Stimulated activated memory B cell treated with anti-CD40 and anti-IgM and Interleukin-4, amounts not matched to agents 10 μg/mL and 1 μg/mL and 100 μg/mL, for 72 hours (primary cell): ENCODE measurements around the gene GRIK4.
"Not testable (repeated sequence)": the region's sequence is repeated elsewhere in the genome, so short reads cannot be mapped to it uniquely, and the experiment has no call there.

Source experiments
- ATAC-seq: fragments of 150-1000 bp; cut with Tn5 transposase; 2 replicates; pipeline ENCODE4 v1.10.0; 2021
- H3K27ac Mint-ChIP-seq: one replicate; pipeline ENCODE4 v1.8.0; 2022; ENCODE audit warnings: mild to moderate bottlenecking, mixed read lengths
- H3K27me3 Mint-ChIP-seq: one replicate; pipeline ENCODE4 v1.8.0; 2022; ENCODE audit warnings: mixed read lengths
- H3K36me3 Mint-ChIP-seq: one replicate; pipeline ENCODE4 v1.8.0; 2022; ENCODE audit warnings: mixed read lengths
- H3K4me1 Mint-ChIP-seq: one replicate; pipeline ENCODE4 v1.8.0; 2022; ENCODE audit warnings: mixed read lengths
- H3K4me3 Mint-ChIP-seq: one replicate; pipeline ENCODE4 v1.8.0; 2022; ENCODE audit warnings: mild to moderate bottlenecking, moderate library complexity, mixed read lengths
- H3K9me3 Mint-ChIP-seq: one replicate; pipeline ENCODE4 v1.8.0; 2022; ENCODE audit warnings: mixed read lengths

The GRIK4 gene

GRCh38 chr11:120752668-120753067 is 241.1 kb downstream of the GRIK4 start:
- Mint-ChIP-seq H3K27ac (no peak overlapping the region), H3K4me1 (peaks cover 5% of the 10 kb centered on the region)

DNA sequence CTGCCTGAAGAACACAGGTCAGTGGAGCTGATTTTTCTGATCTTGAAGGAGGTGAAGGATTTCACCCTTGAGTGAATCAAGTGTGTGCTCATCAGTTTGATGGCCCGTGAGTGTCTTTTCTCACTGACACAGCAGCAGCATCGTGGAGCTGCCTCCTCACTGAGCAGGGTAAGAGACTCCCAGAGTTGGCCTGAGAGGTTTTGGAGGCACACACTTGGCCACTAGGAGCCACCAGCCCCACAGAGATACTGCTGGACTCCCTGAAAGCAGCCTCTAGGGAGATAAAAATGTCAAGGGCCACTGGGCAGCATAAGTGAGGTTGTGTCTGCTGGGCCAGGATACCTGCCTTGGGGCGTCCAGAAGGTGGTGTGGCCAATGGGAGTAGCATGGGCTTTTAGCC is 245.4 kb downstream of the GRIK4 start:
- H3K4me1 Mint-ChIP-seq = no peaks in the 10 kb centered on the region
- no peak for ATAC-seq
- no peak overlapping the region for H3K27ac Mint-ChIP-seq
- no peak overlapping the region for H3K4me3 Mint-ChIP-seq
- H3K36me3 Mint-ChIP-seq = no peaks in the 10 kb centered on the region
- H3K27me3 Mint-ChIP-seq = no peaks in the 10 kb centered on the region
- no peaks in the 10 kb centered on the region for H3K9me3 Mint-ChIP-seq

More at GRCh38 chr11:120752668-120753067, 241.1 kb downstream of the GRIK4 start:
- peaks cover 27% of the 10 kb centered on the region for H3K27me3 Mint-ChIP-seq
- H3K36me3 Mint-ChIP-seq = no peaks in the 10 kb centered on the region
- H3K9me3 Mint-ChIP-seq = no peaks in the 10 kb centered on the region
- H3K4me3 Mint-ChIP-seq = no peak overlapping the region
- peak; percentile 25 for ATAC-seq

GRCh38 chr11:120759046-120759445 is 247.5 kb downstream of the GRIK4 start:
- no peaks in the 10 kb centered on the region for H3K4me1 Mint-ChIP-seq
- ATAC-seq = no peak
- H3K4me3 Mint-ChIP-seq = no peak overlapping the region
- H3K36me3 Mint-ChIP-seq = no peaks in the 10 kb centered on the region
- H3K9me3 Mint-ChIP-seq = no peaks in the 10 kb centered on the region
- no peak overlapping the region for H3K27ac Mint-ChIP-seq
- H3K27me3 Mint-ChIP-seq = peaks cover 16% of the 10 kb centered on the region

DNA sequence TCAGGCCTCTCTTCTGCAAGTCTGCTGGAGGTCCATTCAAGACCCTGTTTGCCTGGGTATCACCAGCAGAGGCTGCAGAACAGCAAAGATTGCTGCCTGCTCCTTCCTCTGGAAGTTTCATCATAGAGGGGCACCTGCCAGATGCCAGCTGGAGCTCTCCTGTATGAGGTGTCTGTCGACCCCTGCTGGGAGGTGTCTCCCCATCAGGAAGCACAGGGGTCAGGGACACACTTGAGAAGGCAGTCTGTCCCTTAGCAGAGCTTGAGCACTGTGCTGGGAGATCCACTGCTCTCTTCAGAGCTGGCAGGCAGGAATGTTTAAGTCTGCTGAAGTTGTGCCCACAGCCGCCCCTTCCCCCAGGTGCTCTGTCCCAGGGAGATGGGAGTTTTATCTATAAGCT is 254.2 kb downstream of the GRIK4 start:
- not testable (repeated sequence) for H3K4me1 Mint-ChIP-seq

DNA sequence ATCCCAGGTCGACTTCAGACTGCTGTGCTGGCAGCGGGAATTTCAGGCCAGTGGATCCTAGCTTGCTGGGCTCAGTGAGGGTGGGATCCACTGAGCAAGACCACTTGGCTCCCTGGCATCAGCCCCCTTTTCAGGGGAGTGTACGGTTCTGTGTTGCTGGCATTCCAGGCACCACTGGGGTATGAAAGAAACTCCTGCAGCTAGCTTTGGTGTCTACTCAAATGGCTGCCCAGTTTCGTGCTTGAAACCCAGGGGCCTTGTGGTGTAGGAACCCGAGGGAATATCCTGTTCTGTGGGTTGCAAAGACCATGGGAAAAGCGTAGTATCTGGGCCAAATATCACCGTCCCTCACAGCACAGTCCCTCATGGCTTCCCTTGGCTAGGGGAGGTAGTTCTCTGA is 254.8 kb downstream of the GRIK4 start:
- Mint-ChIP-seq H3K9me3 (peaks cover 6% of the 10 kb centered on the region), H3K27ac (no peak overlapping the region), H3K27me3 (peaks cover 68% of the 10 kb centered on the region), H3K36me3 (no peaks in the 10 kb centered on the region), H3K4me3 (no peak overlapping the region), H3K4me1 (no peaks in the 10 kb centered on the region)
- no peak for ATAC-seq

More for the DNA sequence above, 254.2 kb downstream of the GRIK4 start:
- peaks cover 62% of the 10 kb centered on the region for H3K27me3 Mint-ChIP-seq
- H3K4me3 Mint-ChIP-seq, H3K36me3 Mint-ChIP-seq, H3K9me3 Mint-ChIP-seq, ATAC-seq, H3K27ac Mint-ChIP-seq: not testable (repeated sequence)

DNA sequence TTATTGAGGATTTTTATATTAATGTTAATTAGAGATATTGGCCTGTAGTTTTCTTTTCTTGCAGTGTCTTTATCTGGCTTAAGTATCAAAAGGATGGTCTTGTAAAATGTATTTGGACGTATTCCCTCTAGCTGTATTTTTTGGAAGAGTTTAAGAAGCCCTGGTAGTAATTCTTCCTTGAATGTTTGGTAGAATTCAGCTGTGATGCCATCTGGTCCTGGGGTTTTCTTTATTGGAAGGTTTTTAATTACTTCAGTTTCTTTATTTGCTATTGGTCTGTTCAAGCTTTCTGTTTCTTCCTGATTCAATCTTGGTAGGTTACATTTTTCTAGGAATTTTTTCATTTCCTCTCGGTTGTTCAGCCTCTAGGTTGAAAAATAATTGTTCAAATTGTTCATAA is 257.4 kb downstream of the GRIK4 start:
- peaks cover 9% of the 10 kb centered on the region for H3K9me3 Mint-ChIP-seq

DNA sequence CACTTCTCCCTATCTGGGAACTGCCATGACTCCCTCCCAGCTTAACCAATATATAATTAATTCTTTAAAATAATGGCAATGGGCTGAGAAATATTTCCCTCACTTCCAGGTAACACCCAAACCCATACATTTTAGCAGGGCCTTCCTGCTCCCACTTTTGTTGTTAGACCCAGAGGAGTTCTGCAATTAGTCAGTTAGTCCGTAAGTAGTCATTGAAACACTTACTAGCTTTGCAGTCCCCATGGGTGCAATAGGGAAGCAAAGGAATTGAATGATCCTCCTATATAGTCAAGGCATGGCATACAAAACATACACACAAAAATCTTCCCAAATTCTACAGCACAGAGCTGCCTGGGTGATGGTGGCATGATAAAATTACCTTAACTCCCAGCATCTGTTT is 258.4 kb downstream of the GRIK4 start:
- Mint-ChIP-seq H3K27me3 (peaks cover 77% of the 10 kb centered on the region), H3K4me1 (no peaks in the 10 kb centered on the region), H3K36me3 (no peaks in the 10 kb centered on the region), H3K4me3 (no peak overlapping the region), H3K9me3 (peaks cover 7% of the 10 kb centered on the region), H3K27ac (no peak overlapping the region)
- ATAC-seq = no peak

More for the DNA sequence above, 257.4 kb downstream of the GRIK4 start:
- H3K36me3 Mint-ChIP-seq = no peaks in the 10 kb centered on the region
- no peak overlapping the region for H3K4me3 Mint-ChIP-seq
- no peak for ATAC-seq
- H3K4me1 Mint-ChIP-seq = no peaks in the 10 kb centered on the region
- H3K27ac Mint-ChIP-seq = no peak overlapping the region
- peaks cover 77% of the 10 kb centered on the region for H3K27me3 Mint-ChIP-seq

GRCh38 chr11:120771551-120772060 is 260.1 kb downstream of the GRIK4 start:
- H3K36me3 Mint-ChIP-seq = no peaks in the 10 kb centered on the region
- no peak overlapping the region for H3K4me3 Mint-ChIP-seq
- peaks cover 78% of the 10 kb centered on the region for H3K27me3 Mint-ChIP-seq
- no peak for ATAC-seq
- H3K27ac Mint-ChIP-seq = no peak overlapping the region
- H3K9me3 Mint-ChIP-seq = peaks cover 7% of the 10 kb centered on the region
- no peaks in the 10 kb centered on the region for H3K4me1 Mint-ChIP-seq

DNA sequence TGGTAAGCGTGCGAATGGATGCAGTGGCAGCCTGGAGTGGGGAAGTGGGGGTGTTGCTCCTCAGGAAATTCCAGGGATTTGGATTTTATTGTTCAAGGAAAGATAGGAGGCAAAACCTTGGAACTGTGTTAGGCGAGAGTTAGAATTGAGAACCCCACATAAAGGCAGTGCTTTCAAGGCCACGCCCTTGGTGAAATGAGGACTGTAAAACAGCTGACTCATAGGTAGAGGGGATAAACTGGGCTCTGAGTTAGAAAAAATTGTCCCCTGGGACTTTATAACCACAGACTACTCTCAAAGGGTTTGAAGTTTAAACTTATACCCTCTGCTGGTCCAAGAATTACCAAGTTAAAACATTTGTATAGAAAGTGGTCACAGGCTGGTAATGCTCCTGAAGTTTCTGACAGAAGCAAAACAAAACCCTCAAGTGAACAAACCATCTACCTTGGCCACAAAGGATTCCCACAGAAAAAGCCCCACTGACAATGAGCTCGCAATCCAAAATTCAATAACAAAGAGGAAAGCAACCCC is 262.0 kb downstream of the GRIK4 start:
- Mint-ChIP-seq H3K4me1 (no peaks in the 10 kb centered on the region), H3K9me3 (peaks cover 4% of the 10 kb centered on the region), H3K27me3 (peaks cover 71% of the 10 kb centered on the region), H3K27ac (no peak overlapping the region), H3K4me3 (no peak overlapping the region), H3K36me3 (no peaks in the 10 kb centered on the region)
- ATAC-seq = peak; percentile 64

GRCh38 chr11:120774591-120775386 is 263.2 kb downstream of the GRIK4 start:
- Mint-ChIP-seq H3K27ac (no peak overlapping the region), H3K36me3 (no peaks in the 10 kb centered on the region), H3K9me3 (peaks cover 4% of the 10 kb centered on the region), H3K4me1 (no peaks in the 10 kb centered on the region), H3K4me3 (no peak overlapping the region), H3K27me3 (peaks cover 71% of the 10 kb centered on the region)
- ATAC-seq = no peak

DNA sequence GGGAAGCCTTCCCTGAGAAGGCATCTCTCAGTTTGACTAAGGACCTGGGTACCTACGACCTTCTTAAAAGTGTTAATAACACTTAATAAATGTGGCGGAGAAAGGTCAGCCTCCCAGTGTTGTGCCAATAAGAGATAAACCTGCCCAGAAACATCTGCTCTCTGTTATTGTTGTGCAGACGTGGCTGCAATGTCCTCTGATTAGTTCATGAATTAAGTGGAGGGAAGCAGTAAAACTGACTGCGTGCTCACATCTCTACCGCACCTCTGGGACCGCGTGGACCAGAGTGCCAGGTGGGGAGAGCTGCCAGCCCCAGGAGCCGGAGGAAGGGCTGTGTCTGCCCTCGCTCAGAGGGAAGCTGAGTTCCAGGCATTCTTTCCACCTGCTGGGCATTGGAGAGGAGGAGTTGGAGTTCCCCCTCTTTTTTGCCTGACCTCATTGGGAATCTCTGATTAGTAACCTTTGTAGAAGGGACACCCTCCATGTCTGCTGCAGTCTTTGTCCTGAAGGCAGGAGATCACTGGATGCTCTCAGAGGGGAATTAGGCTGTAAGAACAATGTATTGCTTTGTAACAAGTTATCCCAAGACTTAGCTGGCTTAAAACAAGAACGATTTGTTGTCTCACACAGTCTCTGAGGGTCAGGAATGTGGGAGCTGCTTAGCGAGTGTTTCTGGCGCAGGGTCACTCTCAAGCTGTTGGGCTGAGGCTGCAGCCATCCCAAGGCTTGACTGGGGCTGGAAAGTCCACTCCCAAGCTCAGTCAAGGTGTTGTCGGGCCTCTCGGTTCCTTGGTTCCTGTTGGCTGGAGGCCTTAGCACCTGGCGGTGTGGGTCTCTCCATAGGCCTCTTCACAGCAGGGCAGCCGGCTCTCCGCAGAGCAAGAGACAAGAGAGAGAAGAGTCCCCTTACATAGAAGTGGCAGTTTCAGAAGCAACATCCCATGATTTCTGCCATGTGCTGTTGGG is 264.7 kb downstream of the GRIK4 start:
- no peak for ATAC-seq
- Mint-ChIP-seq H3K27me3 (peaks cover 59% of the 10 kb centered on the region), H3K36me3 (no peaks in the 10 kb centered on the region), H3K27ac (no peak overlapping the region), H3K4me1 (no peaks in the 10 kb centered on the region), H3K4me3 (no peak overlapping the region), H3K9me3 (peaks cover 4% of the 10 kb centered on the region)

DNA sequence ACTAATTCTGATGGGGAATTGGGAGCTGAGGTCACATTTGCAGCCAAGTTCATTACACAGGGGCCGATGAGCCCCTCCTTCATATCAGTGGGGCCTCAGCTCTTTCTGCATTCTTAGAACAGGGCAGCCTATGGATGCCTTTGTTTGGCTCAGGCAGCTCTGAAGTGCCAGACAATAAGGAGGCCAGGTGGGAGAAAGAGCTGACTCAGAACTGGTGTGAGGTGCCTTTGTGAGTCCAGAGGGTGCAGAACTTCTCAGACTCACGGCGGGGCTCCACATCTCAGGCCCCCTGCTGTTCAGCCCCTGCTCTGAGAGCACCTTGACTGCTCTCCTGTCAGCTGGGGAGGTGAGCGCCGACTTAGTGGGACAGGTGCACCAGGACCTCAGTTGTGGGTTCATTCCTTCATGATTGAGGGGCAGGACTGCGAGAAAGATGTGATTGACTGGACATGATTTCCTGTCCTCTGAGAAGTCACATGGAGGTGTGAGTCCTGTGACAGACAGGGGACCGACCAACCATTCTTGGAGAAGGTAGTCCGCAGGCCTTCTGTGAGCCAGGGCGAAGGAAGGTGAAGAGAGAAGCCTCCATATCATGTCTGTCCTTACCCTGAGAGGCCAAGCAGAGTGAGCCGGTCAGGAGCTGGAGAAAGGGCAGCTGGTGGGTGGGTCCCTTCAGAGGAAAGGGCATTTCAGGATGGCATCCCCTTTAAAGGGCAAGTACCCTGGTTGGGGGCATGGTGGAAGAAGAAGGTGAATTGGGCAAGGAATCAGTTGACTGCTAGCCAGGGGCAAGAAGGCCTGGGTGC is 267.3 kb downstream of the GRIK4 start:
- Mint-ChIP-seq H3K27ac (no peak overlapping the region), H3K36me3 (no peaks in the 10 kb centered on the region), H3K9me3 (no peaks in the 10 kb centered on the region), H3K4me1 (no peaks in the 10 kb centered on the region), H3K4me3 (no peak overlapping the region), H3K27me3 (peaks cover 46% of the 10 kb centered on the region)
- ATAC-seq = no peak

DNA sequence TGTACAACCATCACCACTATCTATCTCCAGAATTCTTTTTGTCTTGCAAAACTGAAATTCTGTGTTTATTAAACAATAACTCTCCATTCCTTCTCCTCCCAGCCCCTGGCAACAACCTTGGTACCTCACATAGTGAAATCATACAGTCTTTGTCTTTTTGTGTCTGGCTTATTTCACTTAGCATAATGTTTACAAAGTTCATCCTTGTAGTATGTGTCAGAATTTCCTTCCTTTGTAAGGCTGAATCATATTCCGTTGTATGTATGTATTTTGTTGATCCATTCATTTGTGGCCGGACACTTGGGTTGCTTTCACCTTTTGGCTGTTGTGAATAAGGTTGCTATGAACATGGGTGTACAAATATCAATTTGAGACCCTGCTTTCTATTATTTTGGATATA is 268.7 kb downstream of the GRIK4 start:
- H3K27ac Mint-ChIP-seq = no peak overlapping the region
- H3K27me3 Mint-ChIP-seq = peaks cover 35% of the 10 kb centered on the region
- H3K9me3 Mint-ChIP-seq = no peaks in the 10 kb centered on the region
- H3K4me3 Mint-ChIP-seq = no peak overlapping the region
- no peaks in the 10 kb centered on the region for H3K4me1 Mint-ChIP-seq
- H3K36me3 Mint-ChIP-seq = no peaks in the 10 kb centered on the region
- ATAC-seq = no peak

DNA sequence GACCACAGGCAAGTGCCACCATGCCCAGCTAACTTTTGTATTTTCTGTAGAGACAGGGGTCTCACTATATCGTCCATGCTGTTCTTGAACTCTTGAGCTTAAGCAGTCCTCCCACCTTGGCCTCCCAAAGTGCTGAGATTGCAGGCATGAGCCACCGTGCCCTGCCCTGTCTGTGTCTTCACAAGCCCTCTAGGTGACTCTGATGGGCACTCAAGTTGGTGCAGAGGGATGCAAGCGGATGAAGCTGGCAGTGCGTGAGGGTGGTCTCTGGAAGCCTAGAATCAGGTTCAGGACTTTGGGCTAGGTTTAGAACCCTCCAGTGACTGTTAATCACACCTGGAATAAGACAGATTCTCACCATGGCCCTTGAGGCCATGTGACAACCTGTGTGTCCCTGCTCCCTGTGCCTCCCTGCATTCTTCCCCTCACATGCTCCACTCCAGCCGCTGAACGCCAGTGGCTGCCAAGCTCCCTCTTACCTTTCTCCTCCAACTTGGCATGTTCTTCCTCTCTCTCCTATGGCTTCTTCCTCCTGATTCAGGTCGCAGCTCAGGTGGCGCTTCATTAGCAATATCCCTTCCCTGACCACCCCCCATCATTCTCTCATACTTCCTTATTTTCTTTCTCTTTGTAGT is 270.1 kb downstream of the GRIK4 start:
- no peaks in the 10 kb centered on the region for H3K36me3 Mint-ChIP-seq
- no peak overlapping the region for H3K4me3 Mint-ChIP-seq
- no peak for ATAC-seq
- no peaks in the 10 kb centered on the region for H3K4me1 Mint-ChIP-seq
- no peak overlapping the region for H3K27ac Mint-ChIP-seq
- no peaks in the 10 kb centered on the region for H3K9me3 Mint-ChIP-seq
- peaks cover 39% of the 10 kb centered on the region for H3K27me3 Mint-ChIP-seq
